Astrocyte (in vitro differentiated cells and primary cell): Measurements from ENCODE around the gene P3H2. TPM values are rescaled to one million over a fixed set of nuclear protein-coding genes. Genes with fewer than 3 reads are reported as not detected.

Experiments used
- DNase-seq: peaks from one replicate; pipeline ENCODE4 v3.0.0-alpha.2; 2010; ENCODE audit warnings: low read depth
- FAIRE-seq: peaks from 2 replicates; lab custom pipeline; 2011; peaks lifted over from hg19 to GRCh38; lab: Jason Lieb, UNC
- H2AFZ ChIP-seq: 2 replicates; pipeline ENCODE4 v1.6.0; 2012; ENCODE audit warnings: low read depth, low read length, inconsistent platforms
- H3K27ac ChIP-seq: 2 replicates; pipeline ENCODE4 v1.5.1; 2011; ENCODE audit warnings: low read depth, low read length, inconsistent platforms
- H3K27me3 ChIP-seq: 2 replicates; pipeline ENCODE4 v1.6.0; 2011; ENCODE audit warnings: low read length, inconsistent platforms; ENCODE audit not compliant: insufficient read depth
- H3K36me3 ChIP-seq: 2 replicates; pipeline ENCODE4 v1.5.1; 2011; ENCODE audit warnings: low read length, inconsistent platforms; ENCODE audit not compliant: insufficient read depth
- H3K4me1 ChIP-seq: 2 replicates; pipeline ENCODE4 v1.5.1; 2011; ENCODE audit warnings: low read length, inconsistent platforms; ENCODE audit not compliant: insufficient read depth
- H3K4me2 ChIP-seq: 2 replicates; pipeline ENCODE4 v1.6.0; 2012; ENCODE audit warnings: low read length, inconsistent platforms
- H3K4me3 ChIP-seq: 2 replicates; pipeline ENCODE4 v1.5.1; 2011; ENCODE audit warnings: low read depth, mild to moderate bottlenecking, low read length, inconsistent platforms; ENCODE audit not compliant: insufficient read depth
- H3K79me2 ChIP-seq: 2 replicates; pipeline ENCODE4 v1.6.0; 2012; ENCODE audit warnings: mild to moderate bottlenecking, low read length, inconsistent platforms; ENCODE audit not compliant: insufficient read depth
- H3K9ac ChIP-seq: 2 replicates; pipeline ENCODE4 v1.6.0; 2012; ENCODE audit warnings: mild to moderate bottlenecking, low read length, inconsistent platforms
- H3K9me3 ChIP-seq: 2 replicates; pipeline ENCODE4 v1.5.1; 2012; ENCODE audit warnings: low read depth, mild to moderate bottlenecking, low read length, inconsistent platforms; ENCODE audit not compliant: insufficient read depth
- H4K20me1 ChIP-seq: 2 replicates; pipeline ENCODE4 v1.6.0; 2012; ENCODE audit warnings: low read length, inconsistent platforms; ENCODE audit not compliant: insufficient read depth
- H3K27ac Mint-ChIP-seq: one replicate; pipeline ENCODE4 v1.8.0; 2021; ENCODE audit warnings: mild to moderate bottlenecking, mixed read lengths; ENCODE audit not compliant: unreplicated experiment
- H3K27me3 Mint-ChIP-seq: one replicate; pipeline ENCODE4 v1.8.0; 2021; ENCODE audit warnings: low read depth, mixed read lengths; ENCODE audit not compliant: unreplicated experiment
- H3K36me3 Mint-ChIP-seq: one replicate; pipeline ENCODE4 v1.8.0; 2021; ENCODE audit warnings: low read depth, mixed read lengths; ENCODE audit not compliant: unreplicated experiment
- H3K4me1 Mint-ChIP-seq: one replicate; pipeline ENCODE4 v1.8.0; 2021; ENCODE audit warnings: low read depth, mixed read lengths; ENCODE audit not compliant: unreplicated experiment
- H3K4me3 Mint-ChIP-seq: one replicate; pipeline ENCODE4 v1.8.0; 2021; ENCODE audit warnings: mild to moderate bottlenecking, moderate library complexity, mixed read lengths; ENCODE audit not compliant: unreplicated experiment
- H3K9me3 Mint-ChIP-seq: one replicate; pipeline ENCODE4 v1.8.0; 2021; ENCODE audit warnings: mild to moderate bottlenecking, mixed read lengths; ENCODE audit not compliant: unreplicated experiment
- CTCF ChIP-seq: IDR thresholded peaks from 2 replicates; pipeline ENCODE4 v1.5.1; 2011; ENCODE audit warnings: low read depth, mild to moderate bottlenecking, inconsistent platforms, low read length, moderate library complexity; ENCODE audit not compliant: insufficient read depth
- EZH2 ChIP-seq: IDR thresholded peaks from 2 replicates; pipeline ENCODE4 v1.6.1; 2012; ENCODE audit warnings: mild to moderate bottlenecking, low read length, inconsistent platforms; ENCODE audit not compliant: insufficient read depth
- total RNA-seq: library from RNA; stranded (reverse); gene quantifications from 2 replicates; pipeline ENCODE4 v1.2.1, GENCODE V29; 2021

Gene P3H2
- total RNA-seq, 1 donor from 2014 or later, result 57.7 TPM

GRCh38 chr3:189908646-189909045, 212.1 kb downstream of the P3H2 start:
- no peak overlapping the region for H3K4me3 Mint-ChIP-seq
- no peaks in the 10 kb centered on the region for H3K9me3 Mint-ChIP-seq
- peak overlapping the region; percentile 96 for H3K27ac Mint-ChIP-seq

GRCh38 chr3:189907803-189908202, 212.9 kb downstream of the P3H2 start:
- H3K4me3 ChIP-seq, result no peak overlapping the region
- H3K79me2 ChIP-seq, result no peaks in the 10 kb centered on the region
- peaks cover 13% of the 10 kb centered on the region for H3K4me1 ChIP-seq
- Mint-ChIP-seq H3K9me3 (no peaks in the 10 kb centered on the region), H3K4me1 (peaks cover 27% of the 10 kb centered on the region), H3K4me3 (no peak overlapping the region), H3K36me3 (no peaks in the 10 kb centered on the region), H3K27me3 (no peaks in the 10 kb centered on the region), H3K27ac (no peak overlapping the region)
- TF ChIP-seq CTCF (no peak), EZH2 (no peak)
- H2AFZ ChIP-seq, result no peak overlapping the region
- no peak overlapping the region for H3K27ac ChIP-seq
- no peak overlapping the region for H3K9ac ChIP-seq
- DNase-seq, result no peak
- H3K27me3 ChIP-seq, result no peaks in the 10 kb centered on the region
- no peaks in the 10 kb centered on the region for H3K36me3 ChIP-seq
- FAIRE-seq, result peak; percentile 34
- no peaks in the 10 kb centered on the region for H4K20me1 ChIP-seq
- no peak overlapping the region for H3K4me2 ChIP-seq
- no peaks in the 10 kb centered on the region for H3K9me3 ChIP-seq

More at GRCh38 chr3:189908646-189909045, 212.1 kb downstream of the P3H2 start:
- no peak overlapping the region for H3K4me3 ChIP-seq
- H3K27me3 Mint-ChIP-seq, result no peaks in the 10 kb centered on the region
- H3K36me3 Mint-ChIP-seq, result no peaks in the 10 kb centered on the region
- H3K9ac ChIP-seq, result no peak overlapping the region
- H3K27ac ChIP-seq, result peak overlapping the region; percentile 25
- H3K4me1 Mint-ChIP-seq, result peaks cover 23% of the 10 kb centered on the region
- no peak for TF ChIP-seq CTCF
- no peak for TF ChIP-seq EZH2
- FAIRE-seq (peak; percentile 89), DNase-seq (peak; percentile 73)
- peak overlapping the region; percentile 19 for H2AFZ ChIP-seq
- peaks cover 13% of the 10 kb centered on the region for H3K4me1 ChIP-seq
- H4K20me1 ChIP-seq, result no peaks in the 10 kb centered on the region
- H3K4me2 ChIP-seq, result peak overlapping the region; percentile 51
- no peaks in the 10 kb centered on the region for H3K79me2 ChIP-seq
- H3K27me3 ChIP-seq, result no peaks in the 10 kb centered on the region
- no peaks in the 10 kb centered on the region for H3K9me3 ChIP-seq
- no peaks in the 10 kb centered on the region for H3K36me3 ChIP-seq

Other genes starting within 250 kb of the P3H2 start
- gene CLDN1, start 201.5 kb upstream of the P3H2 start, total RNA-seq, result 34.1 and 35.6 TPM in 2 replicates